GM12878 (cell line): Measurements from ENCODE around the gene MYO15A. TPM values are rescaled to one million over a fixed set of nuclear protein-coding genes. Genes with fewer than 3 reads are reported as not detected.

Source experiments
- ATF7 ChIP-seq: fragments of 450-650 bp; IDR thresholded peaks from 2 replicates; pipeline ENCODE4 v1.6.1; 2016; ENCODE audit warnings: low read depth, mild to moderate bottlenecking
- BCL11A ChIP-seq: IDR thresholded peaks from 2 replicates; pipeline ENCODE4 v1.6.1; 2011; ENCODE audit warnings: low read depth, low read length
- CHD4 ChIP-seq: fragments of 200-600 bp; sonication (generic); IDR thresholded peaks from 2 replicates; pipeline ENCODE4 v1.6.1; 2016; ENCODE audit warnings: mild to moderate bottlenecking
- E2F4 ChIP-seq: IDR thresholded peaks from 2 replicates; pipeline ENCODE4 v1.6.1; 2012; ENCODE audit warnings: low read depth, low read length, improper control_type of control experiment
- HDAC2 ChIP-seq: fragments of 200-600 bp; sonication (generic); IDR thresholded peaks from 2 replicates; pipeline ENCODE4 v1.6.1; 2017
- MTA2 ChIP-seq: fragments of 450-650 bp; IDR thresholded peaks from 2 replicates; pipeline ENCODE4 v1.6.1; 2016; ENCODE audit warnings: low read depth, mild to moderate bottlenecking, moderate library complexity
- POU2F2 ChIP-seq: IDR thresholded peaks from 3 replicates; pipeline ENCODE4 v1.6.1; 2011; ENCODE audit warnings: low read depth, mild to moderate bottlenecking, low read length, borderline replicate concordance
- USF1 ChIP-seq: IDR thresholded peaks from 2 replicates; pipeline ENCODE4 v1.6.1; 2011; ENCODE audit warnings: borderline replicate concordance, low read depth, mild to moderate bottlenecking, moderate library complexity, mixed read lengths, low read length; ENCODE audit not compliant: insufficient read depth; ENCODE audit errors: extremely low read length
- ZNF687 ChIP-seq: fragments of 450-650 bp; IDR thresholded peaks from 2 replicates; pipeline ENCODE4 v1.6.1; 2017; ENCODE audit warnings: mild to moderate bottlenecking, moderate library complexity
- polyA plus RNA-seq, 11 experiments: library from polyadenylated mRNA; depleted of rRNA in 4 of 11; unstranded in 6 of 11; stranded (reverse) in 5 of 11; fragments of >200 nt; fragmentation: Nextera tagmentation in 4 of 11; fragmentation: Illumina TruSeq in 1 of 11; extraction: Ambion mirVana in 4 of 11; extraction: Trizol in 1 of 11; gene quantifications; 1 replicate in 1 of 11; 2 replicates in 10 of 11; pipeline versions ENCODE4 v1.2.1 to v1.2.3, GENCODE V29; 2011 to 2016; ENCODE audit warnings: inconsistent platforms in 2 of 11, missing spikeins in 2 of 11, low read depth in 1 of 11
- total RNA-seq, 4 experiments: library from RNA; depleted of rRNA in 3 of 4; stranded (reverse); fragments of >200 nt in 3 of 4; fragmentation: Illumina TruSeq in 1 of 4; extraction: Trizol in 1 of 4; gene quantifications; 2 replicates each; pipeline versions ENCODE4 v1.2.1 to v1.2.3, GENCODE V29; 2013 to 2021
- TF ChIP-seq, protein P1 (sequence below): fragments of 450-650 bp; IDR thresholded peaks from 2 replicates; pipeline ENCODE4 v1.6.1; 2017; ENCODE audit warnings: mild to moderate bottlenecking

Gene MYO15A
- total and polyA plus RNA-seq, 10 of the 15 experiments (the other 5 are each of a cell fraction or from before 2014, with no cell fraction given): 0.03 to 0.77 (median 0.21) TPM; not detected in 4

GRCh38 chr17:18139498-18139897 is 30.9 kb downstream of the MYO15A start (continued):
- no peak for TF ChIP-seq USF1
- no peak for TF ChIP-seq POU2F2
- TF ChIP-seq, protein P1, sequence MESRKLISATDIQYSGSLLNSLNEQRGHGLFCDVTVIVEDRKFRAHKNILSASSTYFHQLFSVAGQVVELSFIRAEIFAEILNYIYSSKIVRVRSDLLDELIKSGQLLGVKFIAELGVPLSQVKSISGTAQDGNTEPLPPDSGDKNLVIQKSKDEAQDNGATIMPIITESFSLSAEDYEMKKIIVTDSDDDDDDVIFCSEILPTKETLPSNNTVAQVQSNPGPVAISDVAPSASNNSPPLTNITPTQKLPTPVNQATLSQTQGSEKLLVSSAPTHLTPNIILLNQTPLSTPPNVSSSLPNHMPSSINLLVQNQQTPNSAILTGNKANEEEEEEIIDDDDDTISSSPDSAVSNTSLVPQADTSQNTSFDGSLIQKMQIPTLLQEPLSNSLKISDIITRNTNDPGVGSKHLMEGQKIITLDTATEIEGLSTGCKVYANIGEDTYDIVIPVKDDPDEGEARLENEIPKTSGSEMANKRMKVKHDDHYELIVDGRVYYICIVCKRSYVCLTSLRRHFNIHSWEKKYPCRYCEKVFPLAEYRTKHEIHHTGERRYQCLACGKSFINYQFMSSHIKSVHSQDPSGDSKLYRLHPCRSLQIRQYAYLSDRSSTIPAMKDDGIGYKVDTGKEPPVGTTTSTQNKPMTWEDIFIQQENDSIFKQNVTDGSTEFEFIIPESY: no peak
- TF ChIP-seq E2F4: no peak
- TF ChIP-seq ZNF687: no peak
- no peak for TF ChIP-seq CHD4
- TF ChIP-seq MTA2: no peak
- no peak for TF ChIP-seq HDAC2
- TF ChIP-seq BCL11A: no peak
- no peak for TF ChIP-seq ATF7
